OCI-LY1 (cell line): Measurements from ENCODE around the gene HSF4.

ENCODE experiments used
- H2AFZ ChIP-seq: fragments of 200-600 bp; sonication (generic), shearing (Covaris generic); 2 replicates; pipeline ENCODE4 v1.6.0; 2014; ENCODE audit warnings: antibody characterized with exemption, mild to moderate bottlenecking, low read length
- H3F3A ChIP-seq: fragments of 200-600 bp; sonication (generic), shearing (Covaris generic); 2 replicates; pipeline ENCODE4 v1.6.0; 2014; ENCODE audit warnings: mild to moderate bottlenecking, antibody characterized with exemption, low read length, moderate library complexity; ENCODE audit not compliant: insufficient read depth
- H3K27ac ChIP-seq: fragments of 200-600 bp; sonication (generic); 2 replicates; pipeline ENCODE4 v1.5.1; 2014; ENCODE audit warnings: low read length, mixed run types, mild to moderate bottlenecking, low read depth; ENCODE audit not compliant: poor library complexity, severe bottlenecking
- H3K27me3 ChIP-seq: fragments of 200-600 bp; sonication (generic); 2 replicates; pipeline ENCODE4 v1.6.0; 2014; ENCODE audit warnings: antibody characterized with exemption, mild to moderate bottlenecking, low read length, moderate library complexity; ENCODE audit not compliant: insufficient read depth
- H3K36me3 ChIP-seq: fragments of 200-600 bp; sonication (generic); 2 replicates; pipeline ENCODE4 v1.6.1; 2014; ENCODE audit warnings: mild to moderate bottlenecking, antibody characterized with exemption, low read length, moderate library complexity, mixed read lengths; ENCODE audit not compliant: insufficient read depth
- H3K4me1 ChIP-seq: fragments of 200-600 bp; sonication (generic); 2 replicates; pipeline ENCODE4 v1.5.1; 2014; ENCODE audit warnings: mild to moderate bottlenecking, low read length, moderate library complexity; ENCODE audit not compliant: insufficient read depth, severe bottlenecking
- H3K4me2 ChIP-seq: fragments of 200-600 bp; sonication (generic), shearing (Covaris generic); 2 replicates; pipeline ENCODE4 v1.6.1; 2014; ENCODE audit warnings: low read length
- H3K4me3 ChIP-seq: fragments of 200-600 bp; sonication (generic); 2 replicates; pipeline ENCODE4 v1.5.1; 2014; ENCODE audit warnings: low read length, low read depth, mild to moderate bottlenecking, mixed read lengths; ENCODE audit not compliant: poor library complexity, severe bottlenecking
- H3K79me2 ChIP-seq: fragments of 200-600 bp; shearing (Covaris generic); 2 replicates; pipeline ENCODE4 v1.6.1; 2016; ENCODE audit warnings: mixed run types, low read length, mixed read lengths; ENCODE audit not compliant: insufficient read depth
- H3K9ac ChIP-seq: fragments of 200-600 bp; sonication (generic), shearing (Covaris generic); 2 replicates; pipeline ENCODE4 v1.6.1; 2014; ENCODE audit warnings: mild to moderate bottlenecking, low read length, mixed read lengths
- H3K9me2 ChIP-seq: fragments of 200-600 bp; sonication (generic), shearing (Covaris generic); 2 replicates; pipeline ENCODE4 v1.6.1; 2014; ENCODE audit warnings: low read depth, mild to moderate bottlenecking, low read length, mixed read lengths
- H3K9me3 ChIP-seq: fragments of 200-600 bp; shearing (Covaris generic); 2 replicates; pipeline ENCODE4 v1.6.1; 2014; ENCODE audit warnings: low read length, mixed read lengths
- H4K20me1 ChIP-seq: fragments of 200-600 bp; sonication (generic), shearing (Covaris generic); 2 replicates; pipeline ENCODE4 v1.6.0; 2016; ENCODE audit warnings: mild to moderate bottlenecking, low read length; ENCODE audit not compliant: insufficient read depth
- EZH2 ChIP-seq: fragments of 200-600 bp; sonication (generic), shearing (Covaris generic); IDR thresholded peaks from 2 replicates; pipeline ENCODE4 v1.8.0; 2017; ENCODE audit warnings: borderline replicate concordance, mixed run types, mild to moderate bottlenecking, antibody characterized with exemption, low read length, moderate library complexity, mixed read lengths
- TF ChIP-seq, protein P1 (sequence below): fragments of 200-600 bp; sonication (generic), shearing (Covaris generic); IDR thresholded peaks from 2 replicates; pipeline ENCODE4 v1.5.1; 2017; ENCODE audit warnings: mild to moderate bottlenecking, antibody characterized with exemption, low read length, moderate library complexity, mixed read lengths

Gene HSF4

GRCh38 chr16:67151431-67152097 lies 13.0 kb upstream of the HSF4 start:
- H3K27ac ChIP-seq = no peak overlapping the region
- H3K9me3 ChIP-seq = no peaks in the 10 kb centered on the region
- no peak overlapping the region for H3K9ac ChIP-seq
- no peaks in the 10 kb centered on the region for H3F3A ChIP-seq
- no peak overlapping the region for H2AFZ ChIP-seq
- H3K9me2 ChIP-seq = no peaks in the 10 kb centered on the region
- H3K27me3 ChIP-seq = no peaks in the 10 kb centered on the region
- no peaks in the 10 kb centered on the region for H3K79me2 ChIP-seq
- no peak overlapping the region for H3K4me2 ChIP-seq
- TF ChIP-seq EZH2 = no peak
- TF ChIP-seq, protein P1, sequence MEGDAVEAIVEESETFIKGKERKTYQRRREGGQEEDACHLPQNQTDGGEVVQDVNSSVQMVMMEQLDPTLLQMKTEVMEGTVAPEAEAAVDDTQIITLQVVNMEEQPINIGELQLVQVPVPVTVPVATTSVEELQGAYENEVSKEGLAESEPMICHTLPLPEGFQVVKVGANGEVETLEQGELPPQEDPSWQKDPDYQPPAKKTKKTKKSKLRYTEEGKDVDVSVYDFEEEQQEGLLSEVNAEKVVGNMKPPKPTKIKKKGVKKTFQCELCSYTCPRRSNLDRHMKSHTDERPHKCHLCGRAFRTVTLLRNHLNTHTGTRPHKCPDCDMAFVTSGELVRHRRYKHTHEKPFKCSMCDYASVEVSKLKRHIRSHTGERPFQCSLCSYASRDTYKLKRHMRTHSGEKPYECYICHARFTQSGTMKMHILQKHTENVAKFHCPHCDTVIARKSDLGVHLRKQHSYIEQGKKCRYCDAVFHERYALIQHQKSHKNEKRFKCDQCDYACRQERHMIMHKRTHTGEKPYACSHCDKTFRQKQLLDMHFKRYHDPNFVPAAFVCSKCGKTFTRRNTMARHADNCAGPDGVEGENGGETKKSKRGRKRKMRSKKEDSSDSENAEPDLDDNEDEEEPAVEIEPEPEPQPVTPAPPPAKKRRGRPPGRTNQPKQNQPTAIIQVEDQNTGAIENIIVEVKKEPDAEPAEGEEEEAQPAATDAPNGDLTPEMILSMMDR = no peak
- no peak overlapping the region for H3K4me3 ChIP-seq
- H4K20me1 ChIP-seq = no peaks in the 10 kb centered on the region
- peaks cover 25% of the 10 kb centered on the region for H3K36me3 ChIP-seq
- peaks cover 7% of the 10 kb centered on the region for H3K4me1 ChIP-seq

GRCh38 chr16:67154578-67155294 lies 9.8 kb upstream of the HSF4 start:
- TF ChIP-seq, protein P1 = no peak
- TF ChIP-seq EZH2 = no peak
- Histone ChIP-seq H3K36me3 (no peaks in the 10 kb centered on the region; the same call in 1 of the 2 replicates), H4K20me1 (no peaks in the 10 kb centered on the region), H2AFZ (no peak overlapping the region), H3K79me2 (no peaks in the 10 kb centered on the region), H3K27me3 (no peaks in the 10 kb centered on the region), H3F3A (no peaks in the 10 kb centered on the region), H3K4me2 (no peak overlapping the region; the same call in 1 of the 2 replicates), H3K4me3 (no peak overlapping the region), H3K27ac (no peak overlapping the region), H3K4me1 (peaks cover 19% of the 10 kb centered on the region), H3K9me3 (no peaks in the 10 kb centered on the region), H3K9me2 (no peaks in the 10 kb centered on the region), H3K9ac (no peak overlapping the region)

DNA sequence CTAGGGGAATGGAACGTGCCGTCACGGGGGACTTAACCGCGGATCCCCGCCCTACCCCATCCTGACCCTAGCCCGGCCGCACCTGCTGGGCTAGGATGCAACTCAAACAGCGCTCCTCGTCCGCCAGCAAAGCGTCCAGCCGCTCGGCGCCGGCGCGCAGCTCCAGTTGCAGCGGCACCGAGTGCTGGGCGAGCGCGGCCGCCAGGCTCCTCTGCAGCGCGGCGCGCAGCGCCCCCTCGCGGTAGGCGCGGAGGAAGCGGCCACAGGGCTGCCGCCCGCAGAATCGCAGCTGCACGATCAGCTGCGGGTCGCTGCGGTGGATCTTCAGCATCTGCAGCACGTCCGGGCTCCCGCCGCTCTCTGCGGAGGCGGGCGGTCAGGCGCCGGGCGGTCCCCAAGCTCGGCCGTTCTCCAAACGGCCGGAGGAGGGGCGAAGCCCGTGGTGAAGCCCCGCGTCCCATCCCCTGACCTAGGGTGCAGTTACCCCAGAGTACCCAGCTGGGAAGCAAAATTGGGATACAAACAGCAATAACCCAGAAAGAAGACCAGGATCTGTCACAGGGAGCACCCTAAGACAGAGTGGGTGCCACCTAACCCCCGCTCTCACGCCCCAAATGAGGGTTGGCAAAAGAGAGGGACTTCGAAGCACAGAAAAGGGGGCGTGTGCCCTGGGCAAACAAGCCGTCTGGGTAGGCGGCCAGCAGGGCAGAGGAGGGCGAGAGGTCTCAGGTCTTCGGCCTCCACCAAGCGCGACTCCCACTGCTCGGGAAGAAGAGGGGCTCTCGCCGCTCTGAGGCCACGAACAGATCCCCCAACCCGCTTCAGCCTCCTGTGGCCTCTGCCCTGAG lies 9.0 kb upstream of the HSF4 start:
- Histone ChIP-seq H3K27me3 (no peaks in the 10 kb centered on the region), H3K9me2 (no peaks in the 10 kb centered on the region), H3K79me2 (no peaks in the 10 kb centered on the region), H3K4me2 (no peak overlapping the region; the same call in 1 of the 2 replicates), H3K4me1 (peaks cover 20% of the 10 kb centered on the region), H3F3A (no peaks in the 10 kb centered on the region), H4K20me1 (no peaks in the 10 kb centered on the region), H3K4me3 (no peak overlapping the region), H3K9ac (no peak overlapping the region), H3K27ac (no peak overlapping the region), H2AFZ (no peak overlapping the region), H3K9me3 (no peaks in the 10 kb centered on the region), H3K36me3 (no peaks in the 10 kb centered on the region)
- TF ChIP-seq, protein P1 = peak; percentile 83
- no peak for TF ChIP-seq EZH2
